M059J (cell line): ENCODE measurements around the gene SETD9. TPM values are rescaled to one million over a fixed set of nuclear protein-coding genes. Genes with fewer than 3 reads are reported as not detected.

Experiments
- DNase-seq: peaks from one replicate; pipeline ENCODE4 v3.0.0-alpha.2; 2012; ENCODE audit warnings: low read depth
- total RNA-seq: library from RNA; depleted of rRNA; stranded (reverse); fragments of >200 nt; shearing (Covaris generic); gene quantifications from 2 replicates; pipeline ENCODE4 v1.2.3, GENCODE V29; 2014; rRNA removed

SETD9 gene
- total RNA-seq, 1 experiment from 2014 or later, result 16.4 TPM

DNA sequence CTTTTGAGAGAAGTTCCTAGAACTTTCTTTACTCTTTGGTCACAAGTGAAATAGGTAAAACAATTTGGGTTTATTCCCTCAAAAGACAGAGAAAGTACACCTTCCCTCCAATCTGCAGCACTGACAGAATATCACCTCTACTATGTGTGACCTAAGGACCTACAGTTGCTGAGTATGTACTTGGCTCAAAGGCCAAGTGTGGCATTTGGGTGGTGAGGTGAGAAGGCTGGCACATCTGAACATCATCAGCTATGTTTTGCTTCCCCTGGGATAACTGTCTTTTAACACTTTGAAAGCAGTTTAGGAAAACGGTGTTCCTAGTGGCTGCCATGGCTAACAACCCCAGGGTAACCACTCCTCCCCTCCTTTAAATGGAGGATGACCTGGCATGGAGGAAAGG is 24.9 kb downstream of the SETD9 start:
- no peak for DNase-seq

DNA sequence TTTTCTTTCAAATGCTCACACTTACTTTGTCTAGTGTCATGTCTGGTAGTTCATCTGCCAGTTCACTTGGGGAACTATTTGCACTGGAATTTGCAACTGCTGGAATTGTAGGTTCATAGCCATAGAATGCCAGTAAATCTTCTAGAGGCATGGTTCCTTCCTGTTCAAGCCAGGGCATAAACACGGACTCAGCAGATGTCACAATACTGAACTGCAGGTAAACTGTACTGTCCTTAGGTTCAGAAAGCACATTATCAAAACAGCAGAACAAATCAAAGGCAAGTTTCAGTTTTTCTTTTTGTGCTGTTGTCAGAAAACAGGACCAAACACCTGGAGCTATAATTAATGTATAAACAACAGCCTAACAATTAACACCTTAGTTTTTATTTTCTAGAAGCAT is 29.5 kb downstream of the SETD9 start:
- no peak for DNase-seq

DNA sequence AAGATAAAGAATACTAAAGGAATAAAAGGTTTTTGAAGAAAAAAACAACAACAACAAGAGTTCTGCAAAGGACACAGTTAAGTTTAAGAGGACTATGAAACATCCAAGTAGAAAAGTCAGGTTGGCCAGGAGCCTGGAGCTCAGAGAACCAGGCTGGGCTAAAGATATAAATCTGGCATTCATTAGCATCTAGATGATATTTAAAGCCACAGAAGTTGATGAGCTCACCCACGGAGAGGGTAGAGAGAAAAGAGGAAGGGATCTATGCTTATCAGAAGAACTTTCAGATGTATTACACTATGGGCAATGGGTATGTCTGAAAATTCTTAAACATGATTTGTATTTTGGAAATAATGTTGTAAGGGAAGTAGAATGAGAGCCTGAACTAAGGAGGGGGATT is 32.6 kb downstream of the SETD9 start:
- peak; percentile 11 for DNase-seq

DNA sequence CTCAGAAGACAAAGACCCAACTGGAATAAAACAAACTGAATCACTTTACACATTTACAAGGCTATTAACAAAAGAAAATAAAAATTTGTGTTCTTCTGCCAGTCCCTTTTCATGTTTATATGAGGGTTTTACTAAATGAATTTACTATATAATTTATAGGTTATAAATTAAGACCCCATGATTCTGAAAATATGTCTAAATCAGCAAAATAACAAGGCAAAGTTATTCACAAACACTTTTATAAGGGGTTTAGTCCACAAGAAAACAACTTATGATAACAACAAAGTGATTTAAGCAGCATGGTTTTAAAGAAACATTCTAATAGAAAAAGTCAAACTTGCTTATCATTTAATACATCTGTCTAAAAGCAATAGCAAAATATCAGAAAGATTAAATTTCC is 37.7 kb downstream of the SETD9 start:
- no peak for DNase-seq

DNA sequence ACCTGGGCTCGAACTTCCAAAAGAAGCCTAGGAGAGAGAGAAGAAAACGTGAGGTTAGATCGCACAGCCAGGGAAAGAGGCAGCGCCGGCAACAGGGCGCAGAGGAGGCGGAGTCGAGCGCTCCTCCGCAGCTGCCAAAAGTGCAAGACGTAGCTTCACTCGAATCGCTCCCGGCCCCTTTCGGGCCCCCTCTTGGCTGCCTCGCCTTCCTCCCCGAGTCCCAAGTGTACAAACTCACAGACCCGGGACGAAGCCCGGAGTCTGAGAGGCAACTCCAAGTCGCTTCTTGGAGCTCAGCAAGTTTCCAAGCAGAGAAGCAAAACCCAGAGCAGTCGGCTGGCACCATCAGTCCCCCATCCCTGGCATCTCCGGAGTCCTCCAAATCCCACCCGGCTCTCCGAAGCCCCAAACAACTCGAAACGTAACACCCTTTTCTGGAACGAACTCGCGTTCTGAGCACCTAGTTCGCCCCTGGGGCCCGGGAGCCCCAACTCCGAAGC is 41.3 kb downstream of the SETD9 start:
- DNase-seq, result peak; percentile 67

DNA sequence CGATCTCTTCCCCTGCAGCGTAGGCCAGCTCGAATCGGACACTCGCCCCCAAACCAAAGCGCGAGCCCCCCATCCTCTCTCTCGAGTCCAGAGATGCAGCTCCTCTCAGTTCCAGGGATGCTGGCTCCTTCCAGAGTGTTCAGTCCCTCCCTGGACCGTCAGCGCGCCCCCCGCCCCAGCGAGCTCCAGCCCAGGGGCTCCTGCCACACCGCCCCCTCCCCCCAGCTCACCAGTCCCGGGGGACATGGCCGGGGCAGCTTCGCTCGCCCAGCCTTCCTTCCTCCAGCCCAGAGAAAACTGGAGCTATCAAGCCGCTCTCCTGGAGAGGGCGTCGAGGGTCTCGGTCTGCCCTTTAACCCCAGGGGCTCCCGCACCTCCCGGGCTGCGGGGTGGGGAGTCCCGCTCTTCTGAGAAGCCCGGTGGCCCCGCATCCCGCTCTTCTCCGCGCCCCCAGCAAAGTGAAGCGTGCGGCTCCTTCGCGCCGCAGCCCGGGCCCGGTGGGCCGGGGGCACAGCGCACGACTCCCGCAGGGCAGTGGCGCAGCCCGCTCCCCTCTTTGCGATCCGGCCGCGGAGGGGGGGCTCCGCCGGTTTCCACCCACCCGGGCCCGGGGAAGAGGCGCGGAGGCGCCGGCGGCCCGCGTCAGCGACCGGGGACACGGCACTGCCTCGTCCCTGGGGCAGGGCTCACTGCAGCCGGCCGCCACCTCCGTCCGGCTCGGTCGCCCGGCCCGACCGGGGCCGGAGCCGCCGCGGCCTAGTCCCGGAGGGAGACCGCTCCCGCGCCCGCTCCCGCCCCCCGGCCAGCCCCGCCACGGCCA is 41.9 kb downstream of the SETD9 start:
- peak; percentile 21 for DNase-seq

DNA sequence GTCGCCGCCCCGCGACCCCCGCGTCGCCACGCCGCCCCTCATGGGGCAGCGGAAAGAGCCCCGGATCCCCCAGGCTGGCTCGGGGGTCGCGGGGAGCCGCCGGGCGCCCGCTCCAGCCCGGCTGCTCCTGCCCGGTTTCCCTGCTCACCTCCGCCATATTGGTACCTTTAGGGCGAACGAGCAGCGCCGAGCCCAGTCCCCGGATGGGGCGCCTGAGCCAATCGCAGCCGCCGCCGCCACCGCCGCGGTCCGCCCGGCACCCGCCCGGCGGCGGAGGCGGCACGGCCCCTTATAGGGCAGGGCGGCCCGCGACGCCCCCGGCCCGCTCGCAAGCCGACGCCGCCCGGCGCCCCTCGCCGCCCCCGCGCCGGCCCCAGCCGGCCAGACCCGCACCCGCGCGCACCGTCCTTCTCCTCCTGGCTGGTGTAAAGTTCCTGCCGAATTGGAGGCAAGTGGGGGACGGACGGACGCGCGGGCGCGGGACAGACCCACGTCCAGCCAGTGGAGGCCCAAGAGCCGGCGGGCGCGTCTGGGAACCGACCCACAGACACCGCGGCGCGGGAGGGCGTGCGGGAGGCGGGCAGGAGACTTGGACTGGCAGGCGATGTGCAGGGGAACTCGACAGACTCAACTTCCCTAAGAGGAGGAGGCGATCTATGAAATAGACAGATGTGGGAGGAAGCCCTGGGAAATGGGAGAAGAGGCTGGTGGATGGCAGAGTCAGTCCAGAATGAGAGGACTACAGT is 42.7 kb downstream of the SETD9 start, which contains the start of gene MIER3:
MIER3 (minus strand) TSS at position 178 of the 746 bp plus-strand sequence; CDS start at position 157, 21 bp downstream.
- DNase-seq, result peak; percentile 74

DNA sequence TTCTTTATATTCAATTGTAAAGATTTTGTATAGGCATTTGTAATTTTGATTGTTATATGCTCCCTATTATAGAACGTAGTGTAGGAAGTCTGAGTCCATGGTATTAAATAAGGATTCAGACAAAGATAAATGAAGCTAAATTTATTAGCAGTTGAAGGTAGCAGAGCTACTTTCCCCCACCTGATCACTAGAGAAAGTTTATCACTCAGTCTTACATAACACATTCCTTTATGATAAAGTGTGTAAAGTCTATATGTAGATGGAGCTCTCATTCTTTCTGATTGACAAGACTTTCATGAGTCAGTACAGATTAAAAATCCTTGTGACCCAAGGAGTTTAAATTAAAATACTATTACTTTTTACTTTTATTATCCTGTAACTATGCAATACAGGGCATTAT is 44.9 kb downstream of the SETD9 start:
- DNase-seq, result no peak

DNA sequence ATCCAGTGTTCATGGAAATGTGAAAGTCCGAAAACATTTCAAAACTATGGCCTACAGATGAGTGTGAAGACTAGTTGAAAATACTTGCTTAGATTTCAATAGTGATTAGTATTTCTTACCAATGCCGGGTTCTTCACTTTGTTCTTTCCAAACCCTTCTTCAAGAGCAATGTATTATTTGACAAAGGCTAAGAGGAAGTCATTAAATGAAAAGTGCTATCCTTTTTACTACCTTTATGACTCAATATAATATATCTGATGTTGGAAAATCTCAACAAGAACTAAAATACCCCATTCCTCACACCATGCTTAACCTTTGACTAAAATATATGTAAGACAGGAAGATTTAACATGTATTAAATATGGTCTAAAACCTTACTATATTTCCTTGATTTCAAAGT is 49.2 kb downstream of the SETD9 start:
- DNase-seq, result no peak

DNA sequence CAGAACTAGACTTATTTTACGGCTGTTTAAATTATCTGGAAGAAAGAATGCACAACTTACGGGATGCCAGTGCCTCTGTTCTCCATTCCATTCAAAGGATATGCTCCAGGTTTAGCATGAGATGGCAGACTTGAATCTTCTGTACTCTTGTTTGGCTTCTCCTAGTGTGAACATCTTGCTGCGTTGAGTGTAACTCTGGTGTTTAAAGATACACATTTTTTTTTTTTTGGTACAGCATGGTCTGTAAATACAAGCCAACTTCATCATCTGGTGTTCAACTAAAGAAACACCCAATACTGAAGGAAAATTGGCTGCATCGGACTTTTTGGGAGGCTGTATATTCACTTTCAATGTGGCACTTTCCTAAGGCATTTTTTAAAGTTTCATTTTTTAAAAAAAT is 49.9 kb downstream of the SETD9 start:
- DNase-seq, result no peak

DNA sequence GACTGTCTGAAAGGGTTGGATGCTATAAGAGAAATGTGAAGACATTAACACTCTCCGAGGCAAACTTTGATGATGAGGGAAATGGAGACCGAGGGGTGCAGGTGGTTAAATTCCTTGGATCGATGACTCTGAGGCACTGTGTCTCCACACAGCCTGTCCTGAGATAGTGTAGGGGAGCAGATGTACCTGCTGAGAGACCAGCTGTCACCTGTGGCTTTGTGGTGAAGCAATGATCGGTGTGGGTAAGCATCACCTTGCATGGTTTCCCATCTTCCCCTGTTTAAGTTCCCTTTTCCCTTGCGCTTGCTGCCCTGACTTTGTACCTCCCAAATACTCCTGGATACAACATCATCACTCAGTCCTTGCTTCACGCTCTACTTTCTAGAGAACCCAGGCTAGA is 52.4 kb downstream of the SETD9 start:
- DNase-seq, result no peak

DNA sequence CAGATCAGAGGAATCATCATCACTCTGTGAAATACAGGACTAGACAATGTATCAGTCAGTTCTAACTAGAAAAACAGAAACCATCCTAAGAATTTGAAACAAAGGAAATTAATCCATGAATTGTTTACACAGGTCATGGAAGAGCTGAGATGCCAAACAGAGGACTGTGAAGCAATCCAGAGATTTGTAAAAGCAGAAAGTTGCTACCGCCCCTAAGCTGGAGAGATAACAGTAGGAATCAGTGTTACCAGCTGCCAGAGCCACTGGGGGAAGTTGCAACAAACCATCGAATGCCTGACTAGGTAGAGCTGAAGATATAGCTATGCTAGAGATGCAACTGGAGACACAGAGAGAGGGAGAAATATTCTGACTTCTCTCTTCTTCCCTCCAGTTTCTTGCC is 52.9 kb downstream of the SETD9 start:
- DNase-seq, result no peak

DNA sequence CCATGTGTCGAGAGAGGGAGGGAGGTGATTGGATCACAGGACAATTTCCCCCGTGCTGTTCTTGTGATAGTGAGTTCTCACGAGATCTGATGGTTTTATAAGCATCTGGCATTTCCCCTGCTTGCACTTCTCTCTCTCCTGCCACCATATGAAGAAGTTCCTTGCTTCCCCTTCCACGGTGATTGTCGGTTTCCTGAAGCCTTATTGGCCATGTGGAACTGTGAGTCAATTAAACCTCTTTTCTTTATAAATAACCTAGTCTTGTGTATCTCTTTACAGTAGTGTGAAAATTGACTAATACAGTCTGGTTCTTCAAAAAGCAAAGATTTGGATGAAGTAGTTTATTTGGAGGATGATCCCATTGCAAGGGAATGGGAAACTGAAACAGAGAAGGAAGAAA is 53.9 kb downstream of the SETD9 start:
- no peak for DNase-seq

DNA sequence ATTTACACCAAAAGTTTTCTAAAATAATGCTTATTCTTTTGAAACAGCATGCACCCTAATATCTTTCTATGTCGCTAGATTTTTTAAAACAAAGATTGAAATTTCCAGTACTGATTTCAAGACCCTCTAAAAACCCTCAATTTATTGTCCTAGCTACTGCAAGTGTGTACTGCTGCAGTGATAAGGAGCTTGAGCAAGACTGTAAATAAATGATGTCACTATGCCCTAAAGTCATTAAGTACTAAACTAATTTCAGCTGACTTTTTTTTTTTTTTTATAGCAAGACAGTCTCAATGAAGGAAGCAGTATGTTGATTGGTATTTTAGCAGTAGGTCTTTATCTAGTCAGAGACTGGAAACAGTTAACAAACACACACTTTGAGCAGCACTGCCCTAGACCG is 54.8 kb downstream of the SETD9 start:
- no peak for DNase-seq

Other genes with a start within 250 kb of the SETD9 start
- 10.2 and 15.4 TPM in 2 replicates for gene MAP3K1, start 94.0 kb upstream of the SETD9 start, total RNA-seq
- gene MIER3, start 42.5 kb downstream of the SETD9 start, total RNA-seq, result 49.3 and 92.7 TPM in 2 replicates